ENCODE data around the gene COP1.

DNA sequence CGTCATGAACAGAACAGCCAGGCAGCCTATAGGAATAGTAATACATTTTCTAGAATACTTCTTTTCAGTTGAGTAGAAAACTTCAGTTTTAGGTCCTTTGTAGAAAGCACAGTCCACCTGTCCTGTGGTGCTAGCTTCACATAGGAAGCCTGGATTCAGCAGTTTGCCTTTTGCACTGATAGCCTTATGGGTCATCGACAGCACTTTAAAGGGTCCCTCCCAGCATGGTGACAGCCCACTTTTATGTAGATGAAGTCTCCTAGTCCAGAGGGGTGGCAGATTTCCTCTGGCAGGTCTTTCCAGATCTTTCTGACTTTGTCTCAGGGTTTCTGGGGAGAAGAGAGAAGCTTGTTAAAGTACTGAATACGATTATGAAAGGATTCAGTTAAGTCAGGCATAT, 302.3 kb downstream of the COP1 start:
- TF ChIP-seq IKZF1 (conservative IDR thresholded peaks at IDR 0.05) = no peak
- no peak for TF ChIP-seq HDAC2 (IDR thresholded peaks at IDR 0.05)
- TF ChIP-seq, protein P1, sequence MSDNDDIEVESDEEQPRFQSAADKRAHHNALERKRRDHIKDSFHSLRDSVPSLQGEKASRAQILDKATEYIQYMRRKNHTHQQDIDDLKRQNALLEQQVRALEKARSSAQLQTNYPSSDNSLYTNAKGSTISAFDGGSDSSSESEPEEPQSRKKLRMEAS (IDR thresholded peaks at IDR 0.05; ENCODE audit: low read depth, low read length) = no peak
- TF ChIP-seq EP300 (IDR thresholded peaks at IDR 0.05; ENCODE audit: borderline replicate concordance in 1 of 2, control insufficient read depth in 1 of 2, low read depth in 2 of 2, low read length in 2 of 2) = no peak
- TF ChIP-seq, protein P2, sequence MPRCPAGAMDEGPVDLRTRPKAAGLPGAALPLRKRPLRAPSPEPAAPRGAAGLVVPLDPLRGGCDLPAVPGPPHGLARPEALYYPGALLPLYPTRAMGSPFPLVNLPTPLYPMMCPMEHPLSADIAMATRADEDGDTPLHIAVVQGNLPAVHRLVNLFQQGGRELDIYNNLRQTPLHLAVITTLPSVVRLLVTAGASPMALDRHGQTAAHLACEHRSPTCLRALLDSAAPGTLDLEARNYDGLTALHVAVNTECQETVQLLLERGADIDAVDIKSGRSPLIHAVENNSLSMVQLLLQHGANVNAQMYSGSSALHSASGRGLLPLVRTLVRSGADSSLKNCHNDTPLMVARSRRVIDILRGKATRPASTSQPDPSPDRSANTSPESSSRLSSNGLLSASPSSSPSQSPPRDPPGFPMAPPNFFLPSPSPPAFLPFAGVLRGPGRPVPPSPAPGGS (IDR thresholded peaks at IDR 0.05; ENCODE audit: borderline replicate concordance, insufficient read depth, low read depth, low read length, poor library complexity, severe bottlenecking) = no peak
- TF ChIP-seq NBN (IDR thresholded peaks at IDR 0.05) = no peak
- TF ChIP-seq, protein P3, sequence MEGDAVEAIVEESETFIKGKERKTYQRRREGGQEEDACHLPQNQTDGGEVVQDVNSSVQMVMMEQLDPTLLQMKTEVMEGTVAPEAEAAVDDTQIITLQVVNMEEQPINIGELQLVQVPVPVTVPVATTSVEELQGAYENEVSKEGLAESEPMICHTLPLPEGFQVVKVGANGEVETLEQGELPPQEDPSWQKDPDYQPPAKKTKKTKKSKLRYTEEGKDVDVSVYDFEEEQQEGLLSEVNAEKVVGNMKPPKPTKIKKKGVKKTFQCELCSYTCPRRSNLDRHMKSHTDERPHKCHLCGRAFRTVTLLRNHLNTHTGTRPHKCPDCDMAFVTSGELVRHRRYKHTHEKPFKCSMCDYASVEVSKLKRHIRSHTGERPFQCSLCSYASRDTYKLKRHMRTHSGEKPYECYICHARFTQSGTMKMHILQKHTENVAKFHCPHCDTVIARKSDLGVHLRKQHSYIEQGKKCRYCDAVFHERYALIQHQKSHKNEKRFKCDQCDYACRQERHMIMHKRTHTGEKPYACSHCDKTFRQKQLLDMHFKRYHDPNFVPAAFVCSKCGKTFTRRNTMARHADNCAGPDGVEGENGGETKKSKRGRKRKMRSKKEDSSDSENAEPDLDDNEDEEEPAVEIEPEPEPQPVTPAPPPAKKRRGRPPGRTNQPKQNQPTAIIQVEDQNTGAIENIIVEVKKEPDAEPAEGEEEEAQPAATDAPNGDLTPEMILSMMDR (IDR thresholded peaks at IDR 0.05 in 2 of 3, conservative IDR thresholded peaks at IDR 0.05 in 1 of 3; ENCODE audit: control insufficient read depth in 2 of 3, extremely low read depth in 1 of 3, insufficient read depth in 1 of 3, low read depth in 3 of 3, low read length in 3 of 3) = no peak
